Mucosa of stomach (tissue), 1 donor: ENCODE measurements around the gene ZNF148.
"Not testable (repeated sequence)": the region's sequence is repeated elsewhere in the genome, so short reads cannot be mapped to it uniquely, and the experiment has no call there.

Experiments used
- H3K27me3 ChIP-seq: one replicate; pipeline ENCODE4 v1.7.0; 2013; ENCODE audit warnings: mild to moderate bottlenecking, low read length; ENCODE audit not compliant: control insufficient read depth, insufficient read depth
- H3K36me3 ChIP-seq: one replicate; pipeline ENCODE4 v1.7.0; 2013; ENCODE audit warnings: low read length; ENCODE audit not compliant: control insufficient read depth, insufficient read depth
- H3K4me1 ChIP-seq: one replicate; pipeline ENCODE4 v1.7.0; 2013; ENCODE audit warnings: mild to moderate bottlenecking, low read length; ENCODE audit not compliant: control insufficient read depth, insufficient read depth
- H3K4me3 ChIP-seq: one replicate; pipeline ENCODE4 v1.7.0; 2013; ENCODE audit warnings: low read length
- H3K9ac ChIP-seq: one replicate; pipeline ENCODE4 v1.7.0; 2013; ENCODE audit warnings: mild to moderate bottlenecking, low read length, moderate library complexity
- H3K9me3 ChIP-seq: one replicate; pipeline ENCODE4 v1.7.0; 2013; ENCODE audit warnings: mild to moderate bottlenecking, low read length, moderate library complexity; ENCODE audit not compliant: control insufficient read depth
- donor health status: Pancreatic carcinoma.

Gene ZNF148

DNA sequence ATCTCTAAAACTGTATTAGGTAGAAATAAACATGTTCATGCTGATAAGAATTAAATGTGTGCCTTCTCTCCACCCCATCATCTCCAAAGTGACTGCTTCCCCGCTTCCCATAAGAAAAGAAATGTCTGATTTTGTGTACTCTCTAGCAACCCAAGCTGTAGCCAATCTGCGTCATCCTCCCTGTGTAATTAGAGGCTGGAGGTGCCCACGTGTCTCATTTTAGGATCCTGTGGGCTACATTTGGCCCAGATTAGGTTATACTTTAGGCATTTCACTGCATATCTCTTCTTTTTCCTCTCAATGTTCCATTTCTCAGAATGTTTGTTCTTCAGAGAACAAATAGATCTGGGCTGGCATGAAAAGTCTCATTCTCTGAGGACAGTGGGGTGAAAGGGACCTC is 19.3 kb upstream of the ZNF148 start:
- Histone ChIP-seq H3K4me3 (no peak overlapping the region), H3K9ac (no peak overlapping the region), H3K27me3 (no peaks in the 10 kb centered on the region), H3K4me1 (no peaks in the 10 kb centered on the region), H3K36me3 (no peaks in the 10 kb centered on the region), H3K9me3 (no peaks in the 10 kb centered on the region)

DNA sequence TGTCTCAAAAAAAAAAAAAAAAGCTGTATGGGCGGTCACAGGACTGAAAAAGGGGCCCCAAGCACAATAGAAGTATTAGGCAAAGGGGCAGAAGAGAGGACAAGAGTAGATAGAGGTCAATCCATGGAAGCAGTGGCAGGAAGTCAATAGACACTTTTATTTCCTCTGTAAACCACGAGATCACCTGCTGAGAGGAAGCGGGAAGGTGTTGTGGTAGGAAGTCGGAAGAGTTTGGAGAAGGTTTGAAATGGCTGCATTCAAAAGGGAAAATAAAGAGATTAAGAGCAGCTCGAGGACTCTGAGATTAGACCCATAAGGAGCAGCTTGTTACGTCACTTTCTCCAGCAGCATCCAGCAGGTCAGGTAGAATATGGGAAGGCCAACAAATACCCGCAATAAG is 14.2 kb upstream of the ZNF148 start:
- no peak overlapping the region for H3K9ac ChIP-seq
- H3K36me3 ChIP-seq = no peaks in the 10 kb centered on the region
- no peaks in the 10 kb centered on the region for H3K4me1 ChIP-seq
- H3K4me3 ChIP-seq = no peak overlapping the region
- no peaks in the 10 kb centered on the region for H3K27me3 ChIP-seq
- H3K9me3 ChIP-seq = no peaks in the 10 kb centered on the region

DNA sequence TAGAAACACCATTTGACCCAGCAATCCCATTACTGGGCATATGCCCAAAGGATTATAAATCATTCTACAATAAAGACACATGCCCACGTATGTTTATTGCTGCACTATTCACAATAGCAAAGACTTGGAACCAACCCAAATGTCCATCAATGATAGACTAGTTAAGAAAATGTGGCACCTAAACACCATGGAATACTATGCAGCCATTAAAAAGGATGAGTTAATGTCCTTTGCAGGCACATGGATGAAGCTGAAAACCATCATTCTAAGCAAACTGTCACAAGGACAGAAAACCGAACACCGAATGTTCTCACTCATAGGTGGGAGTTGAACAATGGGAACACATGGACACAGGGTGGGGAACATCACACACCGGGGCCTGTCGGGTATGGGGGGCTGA is 13.2 kb upstream of the ZNF148 start:
- H3K9me3 ChIP-seq, H3K4me1 ChIP-seq, H3K27me3 ChIP-seq, H3K9ac ChIP-seq, H3K36me3 ChIP-seq, H3K4me3 ChIP-seq: not testable (repeated sequence)

DNA sequence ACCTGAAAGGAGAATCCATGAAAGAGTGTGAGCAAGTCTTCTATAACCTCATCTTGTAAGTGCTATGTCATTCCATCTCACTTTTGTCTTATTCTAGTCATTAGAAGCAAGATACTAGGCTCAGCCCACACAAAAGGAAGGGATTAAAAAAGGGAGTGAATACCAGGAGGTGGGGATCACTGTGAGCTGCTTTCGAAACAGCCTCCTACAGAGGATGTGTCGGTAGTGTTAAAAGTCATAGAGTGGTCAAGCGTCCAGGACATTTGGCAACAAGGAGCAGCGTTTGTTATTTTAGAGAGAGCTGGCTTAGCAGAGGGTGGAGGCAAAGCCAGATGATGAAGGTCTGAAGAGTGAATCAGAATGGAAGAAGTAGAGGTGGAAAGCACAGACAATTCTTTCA is 11.7 kb upstream of the ZNF148 start:
- Histone ChIP-seq H3K4me1 (no peaks in the 10 kb centered on the region), H3K9me3 (no peaks in the 10 kb centered on the region), H3K27me3 (no peaks in the 10 kb centered on the region), H3K4me3 (no peak overlapping the region), H3K9ac (no peak overlapping the region), H3K36me3 (no peaks in the 10 kb centered on the region)

DNA sequence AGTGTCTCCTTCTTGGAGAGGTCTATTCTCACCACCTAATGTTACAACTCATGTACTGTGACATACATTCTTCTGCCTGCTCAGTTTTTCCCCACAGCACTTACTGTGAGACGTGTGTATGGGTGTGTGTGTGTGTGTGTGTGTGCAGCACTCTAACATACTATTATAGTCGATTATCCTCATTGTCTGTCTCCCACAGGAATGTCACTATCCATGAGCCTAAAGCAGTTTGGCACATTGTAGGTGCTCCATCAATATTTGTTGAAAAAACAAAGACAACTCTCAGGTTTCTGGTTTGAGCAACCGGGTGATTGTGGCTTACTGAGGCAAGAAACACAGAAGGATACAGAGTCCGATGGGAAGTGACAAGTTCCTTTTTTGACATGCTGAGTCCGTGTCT is 8.6 kb upstream of the ZNF148 start:
- no peaks in the 10 kb centered on the region for H3K27me3 ChIP-seq
- H3K9ac ChIP-seq = no peak overlapping the region
- H3K4me3 ChIP-seq = no peak overlapping the region
- no peaks in the 10 kb centered on the region for H3K36me3 ChIP-seq
- no peaks in the 10 kb centered on the region for H3K9me3 ChIP-seq
- peaks cover 2% of the 10 kb centered on the region for H3K4me1 ChIP-seq

DNA sequence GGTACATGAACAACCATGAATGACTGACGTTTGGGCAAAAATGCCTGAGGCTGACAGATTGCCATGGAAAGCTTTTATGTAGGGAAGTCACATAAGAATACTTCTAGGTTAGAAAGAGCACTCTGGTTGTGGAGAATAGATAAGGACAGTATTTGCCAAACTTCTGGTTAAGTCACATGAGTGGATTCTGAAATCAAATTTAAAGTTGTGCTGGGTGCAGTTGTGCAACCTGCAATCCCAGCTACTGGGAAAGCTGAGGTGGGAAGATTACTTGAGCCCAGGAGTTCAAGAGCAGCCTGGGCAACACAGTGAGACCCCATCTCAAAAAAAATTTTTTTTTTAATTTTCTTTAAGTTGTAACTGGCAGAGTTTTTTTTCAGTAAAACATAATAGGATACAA is 7.2 kb upstream of the ZNF148 start:
- H3K36me3 ChIP-seq = no peaks in the 10 kb centered on the region
- no peaks in the 10 kb centered on the region for H3K9me3 ChIP-seq
- H3K27me3 ChIP-seq = no peaks in the 10 kb centered on the region
- peaks cover 4% of the 10 kb centered on the region for H3K4me1 ChIP-seq
- H3K4me3 ChIP-seq = no peak overlapping the region
- no peak overlapping the region for H3K9ac ChIP-seq

DNA sequence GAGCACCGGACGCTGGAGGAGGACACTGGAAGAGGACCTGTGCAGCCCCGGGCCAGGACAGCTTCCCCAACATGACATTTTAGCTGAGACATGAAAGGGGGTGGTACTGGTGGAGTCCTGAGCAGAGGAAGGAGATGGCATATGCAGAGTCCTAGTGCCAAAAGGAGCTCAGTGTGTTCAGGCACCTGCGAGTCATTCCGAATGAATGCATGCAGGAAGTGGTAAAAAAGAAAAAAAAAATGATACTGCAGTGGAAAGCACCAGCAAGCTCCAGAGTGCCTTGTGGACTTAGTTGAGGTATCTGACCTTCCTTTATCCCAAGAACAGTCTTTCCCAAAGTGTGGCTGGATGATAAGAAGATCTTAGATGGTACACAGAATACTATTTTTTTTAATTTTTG is 6.6 kb upstream of the ZNF148 start:
- no peaks in the 10 kb centered on the region for H3K36me3 ChIP-seq
- no peak overlapping the region for H3K4me3 ChIP-seq
- H3K9me3 ChIP-seq = no peaks in the 10 kb centered on the region
- peaks cover 4% of the 10 kb centered on the region for H3K4me1 ChIP-seq
- H3K27me3 ChIP-seq = no peaks in the 10 kb centered on the region
- H3K9ac ChIP-seq = no peak overlapping the region

DNA sequence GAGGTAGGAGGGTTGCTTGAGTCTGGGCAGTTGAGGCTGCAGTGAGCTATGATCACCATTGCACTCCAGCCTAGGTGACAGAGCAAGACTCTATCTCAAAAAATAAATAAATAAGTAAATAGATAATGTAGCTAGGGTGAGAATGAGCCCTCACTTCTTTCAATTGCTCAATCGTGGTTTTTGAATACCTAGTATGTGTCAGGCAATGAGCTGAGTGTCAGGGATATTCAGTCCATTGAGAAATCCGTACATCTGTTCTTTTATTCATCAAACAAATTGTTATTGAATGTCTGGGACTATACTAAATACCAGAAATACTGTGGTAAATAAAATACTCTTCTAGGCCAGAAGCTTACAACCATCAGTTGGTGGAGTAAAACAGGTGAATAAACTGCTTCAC is 6.2 kb upstream of the ZNF148 start:
- no peaks in the 10 kb centered on the region for H3K9me3 ChIP-seq
- peaks cover 4% of the 10 kb centered on the region for H3K4me1 ChIP-seq
- H3K27me3 ChIP-seq = no peaks in the 10 kb centered on the region
- no peaks in the 10 kb centered on the region for H3K36me3 ChIP-seq
- H3K9ac ChIP-seq = no peak overlapping the region
- no peak overlapping the region for H3K4me3 ChIP-seq

DNA sequence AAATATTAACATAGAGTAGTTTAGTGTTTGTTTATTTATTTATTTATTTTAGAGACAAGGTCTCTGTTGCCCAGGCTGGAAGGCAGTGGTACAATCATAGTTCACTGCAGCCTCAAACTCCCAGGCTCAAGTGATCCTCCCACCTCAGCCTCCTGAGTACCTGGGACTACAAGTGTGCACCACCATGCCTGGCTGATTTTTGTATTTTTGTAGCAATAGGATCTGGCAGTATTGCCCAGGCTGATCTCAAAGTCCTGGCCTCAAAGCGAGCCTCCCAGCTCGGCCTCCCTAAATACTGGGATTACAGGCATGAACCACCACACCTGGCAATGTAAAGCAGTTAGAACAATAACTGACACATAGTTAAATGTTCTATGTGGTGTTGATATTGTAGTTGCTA is 4.4 kb upstream of the ZNF148 start:
- no peak overlapping the region for H3K4me3 ChIP-seq
- no peaks in the 10 kb centered on the region for H3K36me3 ChIP-seq
- no peaks in the 10 kb centered on the region for H3K9me3 ChIP-seq
- H3K4me1 ChIP-seq = peaks cover 9% of the 10 kb centered on the region
- no peak overlapping the region for H3K9ac ChIP-seq
- H3K27me3 ChIP-seq = no peaks in the 10 kb centered on the region

DNA sequence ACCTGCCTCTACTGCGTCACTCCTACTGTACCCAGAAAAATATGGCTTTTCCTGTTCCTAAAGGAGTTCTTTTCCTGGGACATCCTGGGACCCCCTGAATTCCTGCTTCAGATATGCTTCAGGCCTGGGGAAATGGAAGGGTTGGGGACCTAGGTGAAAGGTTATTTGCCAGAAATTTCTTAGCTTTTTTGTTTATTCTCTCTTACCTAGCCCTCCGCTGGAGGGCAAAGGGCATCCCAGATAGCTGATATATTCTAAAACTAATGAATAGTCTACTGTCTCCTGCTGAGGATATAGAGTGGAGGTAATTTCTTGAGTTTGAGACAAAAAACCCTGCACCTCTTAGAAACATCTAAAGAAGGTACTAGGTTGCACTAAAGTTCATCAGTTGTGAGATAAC is 3.6 kb upstream of the ZNF148 start:
- H3K9ac ChIP-seq = no peak overlapping the region
- no peaks in the 10 kb centered on the region for H3K36me3 ChIP-seq
- H3K4me1 ChIP-seq = peaks cover 12% of the 10 kb centered on the region
- H3K27me3 ChIP-seq = no peaks in the 10 kb centered on the region
- no peak overlapping the region for H3K4me3 ChIP-seq
- H3K9me3 ChIP-seq = no peaks in the 10 kb centered on the region

DNA sequence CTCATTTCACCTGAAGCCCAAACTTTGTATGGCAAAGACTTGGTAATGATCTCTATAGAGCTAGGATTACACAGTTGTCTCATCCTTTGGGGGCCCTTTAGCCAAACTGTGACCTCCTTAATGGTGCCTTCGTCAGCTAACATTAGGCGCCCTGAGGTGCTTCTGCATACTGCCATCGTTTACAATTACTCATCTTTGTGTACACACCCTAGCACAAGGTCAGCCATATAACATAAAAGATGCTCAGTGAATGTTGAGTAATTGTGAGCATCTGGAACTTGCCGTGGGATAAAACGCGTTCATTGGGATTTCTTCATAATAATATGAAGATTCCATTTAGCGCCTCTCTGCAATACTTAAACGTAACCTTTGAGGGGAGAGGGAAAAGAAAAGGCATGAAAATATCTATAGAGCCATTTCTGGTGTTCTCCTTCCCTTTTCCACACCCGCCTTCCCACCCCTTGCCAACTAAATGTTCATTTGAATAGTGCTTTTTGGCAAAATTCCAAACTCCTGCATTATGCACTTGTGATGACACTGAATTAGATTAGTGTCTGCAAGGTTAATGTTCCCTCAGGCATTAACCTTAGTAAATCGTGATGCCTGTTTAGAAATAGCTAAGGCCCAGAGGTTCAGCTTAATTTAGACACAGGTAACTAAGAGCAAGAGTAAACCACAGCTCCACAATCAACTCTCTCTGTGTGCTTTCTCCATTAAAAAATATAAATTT is 990 bp upstream of the ZNF148 start:
- no peaks in the 10 kb centered on the region for H3K36me3 ChIP-seq
- H3K27me3 ChIP-seq = no peaks in the 10 kb centered on the region
- no peaks in the 10 kb centered on the region for H3K9me3 ChIP-seq
- H3K4me3 ChIP-seq = peak overlapping the region; percentile 62
- peaks cover 14% of the 10 kb centered on the region for H3K4me1 ChIP-seq
- H3K9ac ChIP-seq = peak overlapping the region; percentile 90

DNA sequence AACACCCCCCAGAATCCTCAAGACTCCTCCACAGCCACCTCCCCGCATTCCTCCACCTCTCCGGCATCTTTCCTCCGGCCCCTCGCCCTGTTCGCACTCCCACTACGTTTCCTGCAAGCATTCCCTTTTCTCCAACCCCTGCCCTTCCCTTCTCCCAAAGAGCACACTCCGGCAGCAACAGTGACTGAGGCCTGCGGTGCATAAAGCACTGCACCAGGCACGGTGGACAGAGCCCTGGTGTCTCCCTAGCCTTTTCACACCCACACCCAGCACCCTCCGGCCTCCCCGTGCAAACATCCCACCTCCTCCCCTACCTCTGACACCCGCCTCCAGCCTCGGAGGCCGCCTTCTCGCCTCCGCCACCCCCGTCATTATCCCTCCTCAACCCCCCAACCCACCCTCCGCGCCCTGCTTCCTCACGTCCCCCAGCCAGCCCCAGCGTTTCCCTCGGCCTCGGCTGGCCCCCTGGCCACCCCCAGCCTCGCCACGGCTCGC is 577 bp downstream of the ZNF148 start:
- Histone ChIP-seq H3K36me3 (no peaks in the 10 kb centered on the region), H3K9ac (peak overlapping the region; percentile 90), H3K27me3 (no peaks in the 10 kb centered on the region), H3K4me1 (peaks cover 14% of the 10 kb centered on the region), H3K9me3 (no peaks in the 10 kb centered on the region), H3K4me3 (peak overlapping the region; percentile 55)
